Measurements from ENCODE around the gene COX10. TPM values are rescaled to one million over a fixed set of nuclear protein-coding genes. Genes with fewer than 3 reads are reported as not detected.

The COX10 gene
- total RNA-seq, 2 donors from 2014 or later = 31.6 to 67.6 TPM

DNA sequence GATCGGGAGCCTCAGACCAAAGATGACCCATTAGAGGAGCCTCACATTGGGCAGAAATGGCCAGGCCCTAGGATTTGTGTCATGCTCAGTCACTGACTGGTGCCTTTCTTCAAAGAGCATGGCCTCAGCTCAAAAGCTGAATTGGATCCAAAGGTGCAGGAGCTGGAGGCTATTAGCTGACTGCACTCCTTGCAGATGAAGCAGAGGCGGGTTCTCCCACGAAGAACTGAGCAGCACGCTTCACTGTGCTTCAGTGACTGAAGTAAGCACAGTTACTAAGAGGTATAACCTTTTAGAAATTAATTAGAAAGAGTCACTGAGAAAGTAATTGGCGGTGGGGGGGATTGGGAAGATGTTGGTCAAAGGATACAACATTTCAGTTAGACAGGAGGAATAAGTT lies 18.7 kb upstream of the COX10 start:
- no peaks in the 10 kb centered on the region for H3K4me1 ChIP-seq
- no peaks in the 10 kb centered on the region for H3K9me3 ChIP-seq
- DNase-seq (ENCODE audit: low spot score) = no peak
- no peak for TF ChIP-seq CTCF (IDR thresholded peaks at IDR 0.05)
- H3K27ac ChIP-seq = no peak overlapping the region
- no peak overlapping the region for H3K4me3 ChIP-seq
- H3K27me3 ChIP-seq = no peaks in the 10 kb centered on the region
- H3K36me3 ChIP-seq = no peaks in the 10 kb centered on the region

GRCh38 chr17:14051692-14052091 lies 17.6 kb upstream of the COX10 start:
- Histone ChIP-seq H3K4me3 (no peak overlapping the region), H3K27me3 (no peaks in the 10 kb centered on the region), H3K4me1 (no peaks in the 10 kb centered on the region), H3K27ac (no peak overlapping the region), H3K9me3 (peaks cover 0 to 4% of the 10 kb centered on the region in 2 donors), H3K36me3 (no peaks in the 10 kb centered on the region)
- TF ChIP-seq CTCF (IDR thresholded peaks at IDR 0.05) = no peak
- DNase-seq (ENCODE audit: low spot score) = no peak

GRCh38 chr17:14052886-14053615 lies 16.3 kb upstream of the COX10 start:
- Histone ChIP-seq H3K27me3 (no peaks in the 10 kb centered on the region), H3K4me1 (no peaks in the 10 kb centered on the region), H3K27ac (no peak overlapping the region), H3K36me3 (no peaks in the 10 kb centered on the region), H3K4me3 (no peak overlapping the region), H3K9me3 (peaks cover 0 to 4% of the 10 kb centered on the region in 2 donors)
- TF ChIP-seq CTCF (IDR thresholded peaks at IDR 0.05) = no peak
- no peak for DNase-seq (ENCODE audit: low spot score)

GRCh38 chr17:14057591-14057990 lies 11.7 kb upstream of the COX10 start:
- TF ChIP-seq CTCF (IDR thresholded peaks at IDR 0.05) = no peak
- Histone ChIP-seq H3K4me1 (peaks cover 0 to 5% of the 10 kb centered on the region in 2 donors), H3K36me3 (no peaks in the 10 kb centered on the region), H3K4me3 (no peak overlapping the region), H3K27ac (no peak overlapping the region), H3K27me3 (no peaks in the 10 kb centered on the region), H3K9me3 (peaks cover 0 to 4% of the 10 kb centered on the region in 2 donors)
- DNase-seq (ENCODE audit: low spot score) = no peak

DNA sequence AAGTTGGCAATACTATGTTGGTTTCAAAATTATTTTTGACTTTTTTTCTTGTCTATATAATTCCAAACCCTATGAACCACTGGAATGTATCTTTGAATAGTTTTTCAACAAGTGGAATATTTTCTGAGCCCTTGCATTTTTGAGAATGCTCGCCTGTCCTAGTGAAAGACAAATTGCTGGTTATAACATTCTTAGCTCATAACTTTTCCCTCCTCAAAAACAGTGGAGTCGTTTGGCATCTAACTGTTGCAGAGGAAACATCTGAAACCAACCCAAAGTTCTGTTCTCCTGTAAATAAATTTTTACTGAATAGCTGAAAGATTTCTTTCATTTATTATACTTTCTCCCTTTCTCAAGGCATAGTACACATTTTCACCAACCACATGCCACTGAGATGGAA lies 11.3 kb upstream of the COX10 start:
- Histone ChIP-seq H3K9me3 (peaks cover 0 to 4% of the 10 kb centered on the region in 2 donors), H3K27ac (no peak overlapping the region), H3K4me3 (no peak overlapping the region), H3K27me3 (no peaks in the 10 kb centered on the region), H3K36me3 (no peaks in the 10 kb centered on the region), H3K4me1 (peaks cover 0 to 10% of the 10 kb centered on the region in 2 donors)
- no peak for TF ChIP-seq CTCF (IDR thresholded peaks at IDR 0.05)
- DNase-seq (ENCODE audit: low spot score) = no peak

DNA sequence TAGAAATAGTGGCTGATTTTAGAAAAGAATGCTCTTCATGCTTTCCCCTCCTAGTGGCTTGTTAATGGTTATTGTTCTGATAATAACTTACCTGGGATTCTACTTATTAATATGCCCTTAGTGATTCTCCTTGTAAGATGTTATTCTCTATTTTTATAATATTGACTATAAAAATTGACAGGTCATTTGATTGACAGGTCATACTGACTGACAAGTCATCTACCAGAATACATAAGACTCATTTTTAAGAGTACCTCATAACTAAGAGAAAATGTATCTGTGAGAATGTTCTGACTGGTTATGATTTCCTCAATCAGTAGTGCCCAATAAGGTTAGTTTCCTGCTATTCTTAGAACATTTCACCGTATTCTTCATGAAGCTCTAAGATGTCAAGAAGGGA lies 8.6 kb upstream of the COX10 start:
- Histone ChIP-seq H3K9me3 (peaks cover 0 to 4% of the 10 kb centered on the region in 2 donors), H3K27me3 (no peaks in the 10 kb centered on the region), H3K36me3 (no peaks in the 10 kb centered on the region), H3K27ac (no peak overlapping the region), H3K4me3 (no peak overlapping the region), H3K4me1 (peaks cover 0 to 11% of the 10 kb centered on the region in 2 donors)
- TF ChIP-seq CTCF (IDR thresholded peaks at IDR 0.05) = no peak
- DNase-seq (ENCODE audit: low spot score) = no peak

Measured in right atrium auricular region (tissue), 2 donors.